HG02763 (cell line): ENCODE data around the gene ASPG.
A peak's percentile ranks its signal among the peaks of the same experiment; 100 is the strongest.

Experiments used
- ATAC-seq: cut with Tn5 transposase; IDR thresholded peaks from one replicate; pipeline ENCODE4 v1.9.1; 2021; ENCODE audit warnings: mild to moderate bottlenecking, moderate library complexity; ENCODE audit not compliant: unreplicated experiment

Gene ASPG

GRCh38 chr14:104075530-104076151 is 9.9 kb upstream of the ASPG start:
- no peak for ATAC-seq

- ATAC-seq: no peak
These were observed 8.8 kb upstream of the ASPG start for GRCh38 chr14:104076743-104077142.

GRCh38 chr14:104078031-104078455 is 7.5 kb upstream of the ASPG start:
- ATAC-seq: peak; percentile 76

DNA sequence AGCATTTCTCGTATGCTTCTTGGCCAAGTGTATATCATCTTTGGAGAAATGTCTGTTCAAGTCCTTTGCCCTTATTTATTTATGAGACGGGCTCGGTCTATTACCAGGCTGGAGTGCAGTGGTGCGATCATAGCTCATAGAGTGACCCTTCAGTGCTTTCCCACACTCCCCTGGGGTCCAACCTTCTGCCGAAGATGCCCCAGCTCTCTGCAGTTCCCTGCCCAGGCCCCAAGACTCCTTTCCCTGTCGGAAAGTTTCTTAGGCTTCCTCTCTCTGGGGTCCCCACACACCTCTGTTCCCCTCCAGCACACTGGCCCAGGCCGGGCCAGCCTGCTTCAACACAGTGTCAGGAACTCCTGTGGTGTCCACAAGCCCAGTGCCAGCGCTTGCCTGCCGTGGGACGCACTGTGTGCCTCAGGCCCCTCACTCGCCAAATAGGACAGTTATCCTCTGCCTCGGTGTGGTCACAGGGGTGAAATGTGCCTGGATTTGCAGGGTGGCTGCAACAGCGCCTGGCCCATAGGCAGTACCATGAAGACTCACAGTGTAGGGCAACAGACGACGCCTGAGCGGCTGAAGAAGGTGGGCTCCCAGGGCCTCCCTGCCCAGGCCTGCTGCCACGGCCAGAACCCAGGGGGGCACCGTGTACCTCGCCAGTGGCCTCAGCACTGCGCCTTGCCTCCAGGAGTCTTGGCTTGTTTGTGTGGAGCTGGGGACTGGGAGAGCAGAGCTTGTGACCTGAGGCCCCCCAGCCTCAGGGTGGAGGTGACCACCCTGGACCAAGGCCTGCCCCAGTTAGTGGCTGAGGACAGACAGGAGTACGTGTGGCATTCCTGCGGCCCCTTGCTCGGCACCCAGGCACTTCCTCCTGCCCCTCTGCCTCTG is 4.9 kb upstream of the ASPG start:
- no peak for ATAC-seq

DNA sequence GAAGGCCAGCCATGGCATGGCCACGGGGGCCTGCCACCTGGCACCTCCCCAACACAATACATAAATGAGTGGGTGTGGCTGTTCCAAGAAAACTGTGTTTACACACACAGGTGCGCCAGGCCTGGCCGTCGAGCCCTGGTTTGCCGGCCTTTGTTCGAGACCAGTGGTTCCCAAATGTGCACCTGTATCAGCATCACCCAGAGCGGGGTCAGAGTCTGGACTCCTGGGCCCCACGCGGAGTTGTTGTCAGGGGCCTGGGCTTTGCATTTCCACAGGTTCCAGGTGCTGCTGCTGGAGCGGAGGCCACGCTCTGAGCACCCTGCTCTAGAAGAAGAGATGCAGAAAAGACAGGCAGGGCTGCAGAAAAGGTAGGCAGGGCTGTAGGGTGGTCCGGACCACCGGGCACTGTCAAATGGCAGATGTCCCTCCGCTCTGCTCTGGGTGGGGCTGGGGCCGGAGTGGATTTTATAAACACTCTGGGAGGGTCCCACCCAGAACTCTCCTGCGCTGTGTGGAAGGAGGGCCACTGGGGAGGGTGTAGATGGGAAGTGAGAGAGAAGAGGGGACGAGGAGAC is 4.2 kb upstream of the ASPG start:
- no peak for ATAC-seq

GRCh38 chr14:104081951-104082464 is 3.5 kb upstream of the ASPG start:
- no peak for ATAC-seq

DNA sequence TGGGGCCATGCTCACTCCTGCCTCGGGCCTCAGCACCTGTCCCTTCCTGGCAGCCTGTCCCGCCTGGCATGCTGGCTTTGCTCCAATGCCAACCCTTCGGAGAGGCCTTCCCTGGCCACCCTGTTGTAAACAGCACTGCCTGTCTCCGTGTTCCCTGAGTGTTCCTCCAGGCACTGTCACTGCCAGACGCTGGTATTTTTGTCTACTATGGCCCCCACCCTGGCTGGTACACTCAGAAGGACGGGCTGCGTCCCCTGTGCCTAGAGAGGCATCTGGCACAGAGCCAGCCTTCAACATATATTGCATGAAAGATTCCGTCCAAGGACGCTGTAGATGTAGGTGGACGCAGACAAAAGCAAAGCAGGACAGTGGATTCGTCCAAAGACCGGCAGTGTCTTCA is 2.7 kb upstream of the ASPG start:
- ATAC-seq: no peak

DNA sequence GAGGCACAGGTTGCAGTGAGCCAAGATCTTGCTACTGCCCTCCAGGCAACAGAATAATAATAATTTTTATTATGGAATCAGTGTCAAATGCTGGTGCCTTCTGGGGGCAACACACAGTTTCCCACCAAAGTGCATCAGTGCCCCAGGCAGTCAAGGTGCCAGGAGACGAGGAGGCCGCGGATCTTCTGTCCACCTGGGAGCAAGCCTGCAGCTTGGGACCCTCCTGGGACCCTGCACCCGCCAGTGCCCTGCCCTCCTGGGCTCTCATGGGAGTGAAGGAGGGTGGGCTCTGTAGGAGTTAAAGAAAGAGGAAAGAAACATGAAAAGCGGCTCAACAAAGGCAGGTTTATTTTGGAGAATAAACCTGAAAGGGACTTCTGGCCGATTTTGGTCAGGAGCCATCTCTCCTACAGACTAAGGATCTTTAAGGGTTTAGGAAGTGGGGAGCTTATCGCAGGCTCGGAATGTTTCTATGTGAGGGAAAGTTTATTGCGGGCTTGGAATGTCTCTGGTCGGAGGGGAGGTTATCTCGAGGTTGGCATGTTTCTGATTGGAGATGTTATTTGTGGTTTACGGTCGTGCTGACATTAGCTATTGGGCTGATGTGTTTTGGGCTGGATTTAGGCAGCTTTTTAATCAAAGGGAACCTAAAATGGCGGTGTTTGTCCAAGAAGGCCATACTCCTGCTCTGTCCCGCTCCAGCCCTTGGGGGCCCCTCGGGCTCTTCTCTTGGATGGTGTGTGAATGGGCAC is 1.1 kb upstream of the ASPG start:
- ATAC-seq: no peak

- no peak for ATAC-seq
These were observed 345 bp downstream of the ASPG start for GRCh38 chr14:104085889-104086201.

GRCh38 chr14:104086210-104086660 is 735 bp downstream of the ASPG start:
- ATAC-seq: no peak

DNA sequence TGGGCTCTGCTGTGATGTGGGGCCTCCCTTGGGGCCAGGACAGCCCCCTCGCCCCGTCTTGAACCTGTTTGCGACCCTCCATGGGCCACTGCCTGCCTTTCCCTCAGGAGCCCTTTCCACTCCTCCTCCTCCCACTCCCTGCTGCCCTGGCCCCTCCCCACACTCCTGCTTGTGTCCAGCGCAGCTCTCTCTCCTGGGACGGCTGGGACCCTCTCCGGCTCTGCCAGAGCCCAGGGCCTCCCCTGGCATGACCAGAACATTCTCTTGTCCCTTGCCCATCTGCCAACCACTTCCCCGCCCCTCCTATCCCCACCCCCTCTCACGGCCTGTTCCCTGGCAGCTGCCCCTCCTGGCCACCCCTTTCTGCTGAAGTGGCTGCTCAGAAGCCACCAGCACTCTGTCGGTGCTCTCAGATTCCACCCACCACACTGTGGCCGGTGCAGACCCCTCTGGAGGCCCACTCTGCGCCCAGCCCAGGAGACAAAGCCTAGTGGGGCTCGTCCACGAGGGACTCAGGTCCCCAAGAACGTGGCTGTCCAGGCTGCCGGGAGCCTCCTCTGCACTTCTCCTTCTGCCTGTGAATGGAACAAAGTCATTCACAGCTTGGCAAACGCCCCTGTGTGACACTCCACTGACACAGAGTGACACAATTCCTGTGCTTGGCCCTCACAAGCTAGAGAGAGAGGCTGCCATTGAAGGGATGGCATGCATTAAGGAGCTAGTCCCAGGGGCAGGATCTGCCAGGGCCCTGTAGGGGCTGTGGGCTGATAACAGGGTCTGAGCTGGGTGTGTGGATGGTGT is 1.4 kb downstream of the ASPG start:
- no peak for ATAC-seq

GRCh38 chr14:104087505-104087904 is 2.0 kb downstream of the ASPG start:
- no peak for ATAC-seq

DNA sequence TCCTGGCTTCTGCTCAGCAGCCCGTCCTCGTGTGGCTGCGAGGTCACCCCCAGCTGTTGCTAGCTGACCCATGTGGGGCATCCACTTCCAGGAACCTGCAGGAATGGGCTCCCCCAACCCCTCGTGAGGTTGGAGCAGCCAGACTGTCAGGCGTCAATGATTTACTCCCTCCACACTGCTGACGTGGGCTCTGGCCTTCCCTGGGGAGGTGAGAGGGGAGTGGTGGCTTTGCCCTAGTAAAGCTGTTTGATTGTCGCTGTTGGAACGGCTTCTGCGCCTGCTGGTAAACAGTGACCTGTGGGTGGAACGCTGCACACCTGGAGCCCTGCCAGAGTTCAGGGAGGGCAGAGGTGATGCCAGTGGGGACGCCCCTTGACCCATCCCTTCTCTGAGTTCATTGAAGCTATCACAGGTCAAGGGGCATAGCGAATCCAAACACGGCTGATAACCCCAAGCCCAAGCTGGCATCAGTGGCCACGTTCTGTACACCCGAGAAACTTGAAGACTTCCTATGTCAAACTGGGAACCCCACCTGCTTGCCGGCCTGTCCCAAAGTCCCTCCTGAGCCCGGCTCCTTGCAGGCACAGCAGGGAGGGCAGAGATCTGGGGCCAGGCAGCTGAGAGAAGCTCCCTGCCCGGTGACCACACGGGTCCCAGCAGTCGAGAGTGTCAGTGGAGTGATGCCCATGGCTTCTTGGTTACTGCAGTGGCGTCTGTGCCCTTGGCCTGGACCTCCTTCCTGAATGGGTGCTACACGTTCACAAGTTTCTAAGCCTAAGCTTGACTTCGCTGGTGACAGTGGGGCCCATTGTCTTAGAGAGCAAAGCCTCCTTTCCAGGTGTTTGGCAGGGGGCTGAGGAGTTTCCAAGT is 2.7 kb downstream of the ASPG start:
- no peak for ATAC-seq

DNA sequence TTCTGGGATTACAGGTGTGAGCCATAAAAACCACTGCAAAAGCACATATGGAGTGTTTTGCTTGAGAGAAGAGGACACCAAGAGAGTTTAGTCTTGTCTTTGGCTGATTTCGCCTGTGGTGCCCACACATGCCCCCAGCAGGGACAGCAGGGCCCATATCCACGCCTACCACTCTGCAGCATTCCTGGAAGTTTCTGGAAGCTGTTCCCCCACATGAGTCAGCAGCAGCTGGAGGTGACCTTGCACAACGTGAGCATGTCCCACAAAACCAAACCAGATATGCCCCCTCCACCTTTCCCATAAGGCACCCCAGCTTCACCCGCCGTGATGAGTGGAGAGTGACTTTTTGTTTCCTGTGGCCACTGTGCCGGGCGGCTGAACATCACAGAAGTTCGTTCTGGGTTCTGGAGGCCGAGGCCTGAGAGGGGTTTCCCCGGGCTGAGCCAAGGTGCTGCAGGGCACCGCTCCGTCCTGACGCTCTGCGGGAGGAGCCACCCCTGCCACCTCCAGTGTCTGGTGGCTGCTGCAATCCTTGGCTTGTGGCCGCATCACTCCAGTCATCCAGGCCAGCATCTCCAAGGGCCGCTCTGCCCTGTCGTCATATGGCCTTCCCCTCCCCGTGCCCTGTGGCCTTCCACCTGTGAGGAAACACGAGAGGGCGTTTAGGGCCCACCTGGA is 4.7 kb downstream of the ASPG start:
- ATAC-seq: no peak

DNA sequence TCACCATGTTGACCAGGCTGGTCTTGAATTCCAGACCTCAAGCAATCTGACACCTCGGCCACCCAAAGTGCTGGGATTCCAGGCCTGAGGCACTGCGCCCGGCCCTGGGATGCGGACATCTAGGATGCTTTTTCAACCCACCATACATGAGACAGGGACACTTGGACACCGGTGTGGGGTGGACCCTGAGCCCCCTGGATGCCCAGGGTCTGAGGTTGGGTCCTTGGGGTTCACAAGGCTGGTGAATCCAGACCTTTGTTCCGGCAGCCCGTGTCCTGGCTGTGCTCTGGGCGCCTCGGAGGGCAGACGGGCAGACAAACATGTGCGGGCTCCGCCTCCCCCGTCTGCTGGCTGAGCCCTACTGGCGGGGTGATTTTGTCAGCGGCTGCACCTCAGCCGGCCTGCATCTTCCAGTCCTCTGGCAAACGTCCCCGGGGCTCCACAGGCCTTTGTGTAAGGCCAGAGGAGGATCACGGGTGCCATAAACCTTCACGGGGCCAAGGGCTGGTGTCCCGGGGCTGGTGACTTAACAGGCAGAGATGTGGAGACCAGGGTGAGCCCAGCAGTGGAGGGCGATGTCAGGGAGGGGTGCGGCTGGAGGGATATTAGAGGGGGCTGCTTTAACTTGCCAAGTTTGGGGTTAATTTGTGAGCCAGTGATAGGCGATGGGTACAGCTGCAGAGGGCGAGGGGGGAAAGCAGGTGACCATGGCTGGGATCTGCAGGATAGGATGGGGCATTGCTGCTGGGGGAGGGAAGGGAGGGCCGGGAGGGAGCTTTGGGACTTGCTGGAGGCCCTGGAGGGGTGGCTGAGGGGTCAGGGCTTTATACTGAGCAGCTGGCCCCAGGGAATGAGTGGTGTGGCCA is 5.8 kb downstream of the ASPG start:
- ATAC-seq: no peak

DNA sequence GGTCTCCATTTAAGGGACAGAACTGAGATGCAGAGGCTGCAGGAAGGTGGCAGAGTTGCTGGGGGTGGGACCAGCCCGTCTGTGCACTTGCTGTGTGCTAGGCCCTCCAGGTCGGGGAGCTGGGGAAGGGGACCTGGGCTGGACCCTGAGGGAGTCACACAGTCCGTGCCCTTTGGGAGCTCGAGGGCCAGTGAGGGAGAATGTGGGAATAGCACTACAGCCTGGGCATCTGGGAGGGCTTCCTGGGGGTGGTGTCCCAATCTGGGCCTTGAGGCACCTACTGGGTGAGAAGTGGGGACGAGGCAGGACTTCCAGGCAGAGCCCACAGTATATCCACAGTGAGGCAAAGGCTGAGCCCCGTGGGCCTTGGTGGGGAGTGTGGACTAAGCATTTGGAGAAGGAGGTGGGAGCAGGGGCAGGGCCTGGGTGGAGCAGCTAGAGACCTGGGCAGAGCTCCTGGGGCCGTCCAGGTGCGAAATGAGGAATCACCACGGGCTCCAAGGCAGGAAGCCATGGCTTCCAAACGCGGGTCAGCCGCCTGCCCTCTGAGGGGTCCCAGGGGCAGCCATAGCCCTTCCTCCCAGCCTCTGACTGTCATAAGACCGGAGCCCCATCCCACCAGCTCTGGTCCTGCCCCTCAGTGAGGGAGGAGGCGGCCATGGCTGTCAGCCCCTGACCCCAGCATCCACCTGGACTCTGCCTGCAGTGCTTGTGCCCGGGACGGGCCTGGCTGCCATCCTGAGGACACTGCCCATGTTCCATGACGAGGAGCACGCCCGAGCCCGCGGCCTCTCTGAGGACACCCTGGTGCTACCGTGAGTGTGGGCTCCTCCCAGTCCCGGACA is 6.6 kb downstream of the ASPG start:
- ATAC-seq: no peak

DNA sequence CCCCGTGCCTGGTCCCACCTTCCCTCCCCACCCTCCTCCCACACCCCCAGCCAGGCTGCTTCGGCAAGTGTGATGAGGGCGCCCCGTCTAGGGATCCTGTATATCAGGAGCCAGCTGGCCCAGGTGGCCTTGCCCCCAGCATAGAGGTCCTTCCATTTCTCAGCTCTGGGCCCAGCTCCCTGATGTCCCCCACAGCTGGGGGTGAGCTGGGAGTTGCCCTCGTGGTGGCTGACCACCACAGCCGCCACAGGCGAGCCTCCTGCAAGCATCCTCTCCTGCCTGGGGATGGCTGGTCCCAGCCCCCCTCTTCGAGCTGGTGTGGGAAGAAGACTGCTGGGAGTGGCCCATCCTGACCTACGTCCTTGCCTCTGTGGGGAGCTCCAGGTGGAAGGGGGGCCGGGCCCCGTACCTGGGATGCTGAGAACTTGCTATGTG is 7.4 kb downstream of the ASPG start:
- ATAC-seq: no peak
